Calu3 (cell line): ENCODE measurements around the gene NTM. TPM values are rescaled to one million over a fixed set of nuclear protein-coding genes. Genes with fewer than 3 reads are reported as not detected.

Experiments
- BruUV-seq: library from RNA; stranded (reverse); fragments of 400-500 nt; replicated peaks from 2 replicates; lab custom pipeline; 2021; lab: Mats Ljungman, UMichigan
- CTCF ChIA-PET: fragments of 300-600 bp; sonication (Branson Sonifier 250); formaldehyde crosslinking; loops from one replicate; lab custom pipeline; 2022; ENCODE audit warnings: antibody characterized with exemption; lab: Charles Lee
- DNase-seq: peaks from one replicate; pipeline ENCODE4 v3.0.0; 2022
- H3K27ac Mint-ChIP-seq: one replicate; pipeline ENCODE4 v1.8.0; 2022; ENCODE audit warnings: mixed read lengths; ENCODE audit not compliant: unreplicated experiment
- H3K27me3 Mint-ChIP-seq: one replicate; pipeline ENCODE4 v1.8.0; 2022; ENCODE audit warnings: mixed read lengths; ENCODE audit not compliant: unreplicated experiment
- H3K36me3 Mint-ChIP-seq: one replicate; pipeline ENCODE4 v1.8.0; 2022; ENCODE audit warnings: mild to moderate bottlenecking, moderate library complexity, mixed read lengths; ENCODE audit not compliant: insufficient read depth, unreplicated experiment
- H3K4me1 Mint-ChIP-seq: one replicate; pipeline ENCODE4 v1.8.0; 2022; ENCODE audit warnings: mild to moderate bottlenecking, low read depth, mixed read lengths; ENCODE audit not compliant: unreplicated experiment
- H3K4me3 Mint-ChIP-seq: one replicate; pipeline ENCODE4 v1.8.0; 2022; ENCODE audit warnings: mild to moderate bottlenecking, low read depth, moderate library complexity, mixed read lengths; ENCODE audit not compliant: unreplicated experiment
- H3K9me3 Mint-ChIP-seq: one replicate; pipeline ENCODE4 v1.8.0; 2022; ENCODE audit warnings: low read depth, mixed read lengths; ENCODE audit not compliant: unreplicated experiment
- CTCF ChIP-seq: fragments of 200-600 bp; IDR thresholded peaks from one replicate; pipeline ENCODE4 v1.8.0; 2022; ENCODE audit warnings: antibody characterized with exemption; ENCODE audit not compliant: unreplicated experiment
- intact Hi-C: fragments of 100-400 bp; cut with micrococcal nuclease; formaldehyde crosslinking; loops from one replicate; pipeline ENCODE4 v1.10.0; 2022; ENCODE audit not compliant: unreplicated experiment
- total RNA-seq: library from RNA; stranded (reverse); gene quantifications from 2 replicates; pipeline ENCODE4 v1.2.3, GENCODE V29; 2022

NTM gene
- total RNA-seq, 1 experiment from 2014 or later: not detected

GRCh38 chr11:131353766-131354165 is 16.6 kb upstream of the NTM start:
- no peak overlapping the region for H3K27ac Mint-ChIP-seq
- no peak for DNase-seq
- CTCF ChIA-PET: no interaction called here
- no peak for TF ChIP-seq CTCF
- no peaks in the 10 kb centered on the region for H3K27me3 Mint-ChIP-seq
- no peaks in the 10 kb centered on the region for H3K4me1 Mint-ChIP-seq
- no TSS peak for BruUV-seq
- H3K4me3 Mint-ChIP-seq: no peak overlapping the region
- intact Hi-C loops: no loop called here
- H3K9me3 Mint-ChIP-seq: peaks cover 4% of the 10 kb centered on the region
- H3K36me3 Mint-ChIP-seq: no peaks in the 10 kb centered on the region

- no peak for TF ChIP-seq CTCF
- CTCF ChIA-PET: no interaction called here
- no peak for DNase-seq
- BruUV-seq: no TSS peak
- Mint-ChIP-seq H3K27me3 (no peaks in the 10 kb centered on the region), H3K27ac (no peak overlapping the region), H3K36me3 (no peaks in the 10 kb centered on the region), H3K4me1 (no peaks in the 10 kb centered on the region), H3K9me3 (peaks cover 5% of the 10 kb centered on the region), H3K4me3 (no peak overlapping the region)
- intact Hi-C loops: no loop called here
Observed at GRCh38 chr11:131354251-131354701, 16.1 kb upstream of the NTM start.

- Mint-ChIP-seq H3K9me3 (peaks cover 5% of the 10 kb centered on the region), H3K4me1 (no peaks in the 10 kb centered on the region), H3K36me3 (no peaks in the 10 kb centered on the region), H3K27ac (no peak overlapping the region), H3K4me3 (no peak overlapping the region), H3K27me3 (no peaks in the 10 kb centered on the region)
- intact Hi-C loops: no loop called here
- no TSS peak for BruUV-seq
- CTCF ChIA-PET: no interaction called here
- no peak for DNase-seq
- TF ChIP-seq CTCF: no peak
Observed at GRCh38 chr11:131356206-131356605, 14.2 kb upstream of the NTM start.

GRCh38 chr11:131365329-131365930 is 5.0 kb upstream of the NTM start:
- H3K4me1 Mint-ChIP-seq: no peaks in the 10 kb centered on the region
- H3K27ac Mint-ChIP-seq: no peak overlapping the region
- H3K36me3 Mint-ChIP-seq: no peaks in the 10 kb centered on the region
- no peak for TF ChIP-seq CTCF
- intact Hi-C loops: no loop called here
- no peak for DNase-seq
- H3K4me3 Mint-ChIP-seq: no peak overlapping the region
- no TSS peak for BruUV-seq
- H3K9me3 Mint-ChIP-seq: peaks cover 3% of the 10 kb centered on the region
- CTCF ChIA-PET: no interaction called here
- no peaks in the 10 kb centered on the region for H3K27me3 Mint-ChIP-seq
